Ishikawa (cell line): ENCODE results near the gene ADAMTS16.

Source experiments
- CEBPB ChIP-seq: IDR thresholded peaks from 2 replicates; pipeline ENCODE4 v1.6.1; 2012
- CREB1 ChIP-seq: IDR thresholded peaks from 2 replicates; pipeline ENCODE4 v1.6.1; 2012; ENCODE audit warnings: low read depth
- EP300 ChIP-seq: IDR thresholded peaks from 2 replicates; pipeline ENCODE4 v1.6.1; 2012; ENCODE audit warnings: borderline replicate concordance
- FOXM1 ChIP-seq: IDR thresholded peaks from 2 replicates; pipeline ENCODE4 v1.6.1; 2012; ENCODE audit warnings: low read depth, borderline replicate concordance
- NFIC ChIP-seq: IDR thresholded peaks from 2 replicates; pipeline ENCODE4 v1.6.1; 2012
- RAD21 ChIP-seq: IDR thresholded peaks from 2 replicates; pipeline ENCODE4 v1.6.1; 2012; ENCODE audit warnings: low read depth
- TAF1 ChIP-seq: IDR thresholded peaks from 2 replicates; pipeline ENCODE4 v1.6.1; 2012; ENCODE audit warnings: low read depth, mild to moderate bottlenecking
- TCF12 ChIP-seq: IDR thresholded peaks from 2 replicates; pipeline ENCODE4 v1.6.1; 2012; ENCODE audit warnings: low read depth
- TEAD4 ChIP-seq: IDR thresholded peaks from 2 replicates; pipeline ENCODE4 v1.6.1; 2012
- YY1 ChIP-seq: IDR thresholded peaks from 2 replicates; pipeline ENCODE4 v1.6.1; 2012; ENCODE audit warnings: low read depth
- TF ChIP-seq, protein P1 (sequence below): IDR thresholded peaks from 2 replicates; pipeline ENCODE4 v1.6.1; 2012
- TF ChIP-seq, protein P2 (sequence below): IDR thresholded peaks from 2 replicates; pipeline ENCODE4 v1.6.1; 2012; ENCODE audit warnings: low read depth, mild to moderate bottlenecking

DNA sequence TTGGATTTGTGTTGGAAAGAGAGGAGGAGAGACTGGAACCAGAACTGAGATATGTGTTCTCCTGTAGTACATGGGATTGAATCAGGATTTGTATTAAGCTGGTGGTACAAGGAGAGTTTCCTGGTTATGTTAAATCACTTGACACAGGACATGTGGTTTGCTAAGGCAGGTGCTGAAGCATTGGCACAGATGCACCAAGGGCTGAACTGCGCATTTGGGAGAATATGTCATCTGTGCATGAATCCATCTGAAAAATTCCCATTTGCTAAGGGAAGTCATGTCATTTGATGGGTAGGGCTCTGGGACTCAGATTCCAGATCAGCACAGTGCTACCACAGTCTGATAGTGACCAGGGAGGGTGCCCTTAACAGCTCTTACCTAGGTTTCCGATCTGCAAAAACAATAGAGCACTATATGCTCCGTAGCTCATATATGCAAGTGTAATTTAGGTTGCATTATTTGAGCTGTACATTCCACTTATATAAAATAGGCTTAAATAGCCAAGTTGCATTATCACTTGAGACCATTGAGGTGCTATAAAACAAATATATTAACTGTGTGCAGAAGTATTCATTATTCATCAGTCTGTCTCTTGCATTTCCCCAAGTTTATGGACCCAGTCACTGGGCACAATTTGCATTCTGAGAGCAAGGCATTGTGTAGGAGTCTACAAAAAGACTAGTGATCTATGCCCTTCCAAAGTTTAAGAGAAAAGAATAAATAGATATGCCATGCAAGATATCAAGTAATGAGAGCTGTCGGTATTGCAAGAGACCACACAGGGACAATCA lies 55.2 kb downstream of the ADAMTS16 start:
- TF ChIP-seq, protein P1, sequence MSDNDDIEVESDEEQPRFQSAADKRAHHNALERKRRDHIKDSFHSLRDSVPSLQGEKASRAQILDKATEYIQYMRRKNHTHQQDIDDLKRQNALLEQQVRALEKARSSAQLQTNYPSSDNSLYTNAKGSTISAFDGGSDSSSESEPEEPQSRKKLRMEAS, result no peak
- no peak for TF ChIP-seq EP300
- TF ChIP-seq CEBPB, result no peak
- no peak for TF ChIP-seq FOXM1
- TF ChIP-seq NFIC, result no peak
- TF ChIP-seq TAF1, result no peak
- no peak for TF ChIP-seq TCF12
- no peak for TF ChIP-seq YY1
- TF ChIP-seq CREB1, result no peak
- TF ChIP-seq, protein P2, sequence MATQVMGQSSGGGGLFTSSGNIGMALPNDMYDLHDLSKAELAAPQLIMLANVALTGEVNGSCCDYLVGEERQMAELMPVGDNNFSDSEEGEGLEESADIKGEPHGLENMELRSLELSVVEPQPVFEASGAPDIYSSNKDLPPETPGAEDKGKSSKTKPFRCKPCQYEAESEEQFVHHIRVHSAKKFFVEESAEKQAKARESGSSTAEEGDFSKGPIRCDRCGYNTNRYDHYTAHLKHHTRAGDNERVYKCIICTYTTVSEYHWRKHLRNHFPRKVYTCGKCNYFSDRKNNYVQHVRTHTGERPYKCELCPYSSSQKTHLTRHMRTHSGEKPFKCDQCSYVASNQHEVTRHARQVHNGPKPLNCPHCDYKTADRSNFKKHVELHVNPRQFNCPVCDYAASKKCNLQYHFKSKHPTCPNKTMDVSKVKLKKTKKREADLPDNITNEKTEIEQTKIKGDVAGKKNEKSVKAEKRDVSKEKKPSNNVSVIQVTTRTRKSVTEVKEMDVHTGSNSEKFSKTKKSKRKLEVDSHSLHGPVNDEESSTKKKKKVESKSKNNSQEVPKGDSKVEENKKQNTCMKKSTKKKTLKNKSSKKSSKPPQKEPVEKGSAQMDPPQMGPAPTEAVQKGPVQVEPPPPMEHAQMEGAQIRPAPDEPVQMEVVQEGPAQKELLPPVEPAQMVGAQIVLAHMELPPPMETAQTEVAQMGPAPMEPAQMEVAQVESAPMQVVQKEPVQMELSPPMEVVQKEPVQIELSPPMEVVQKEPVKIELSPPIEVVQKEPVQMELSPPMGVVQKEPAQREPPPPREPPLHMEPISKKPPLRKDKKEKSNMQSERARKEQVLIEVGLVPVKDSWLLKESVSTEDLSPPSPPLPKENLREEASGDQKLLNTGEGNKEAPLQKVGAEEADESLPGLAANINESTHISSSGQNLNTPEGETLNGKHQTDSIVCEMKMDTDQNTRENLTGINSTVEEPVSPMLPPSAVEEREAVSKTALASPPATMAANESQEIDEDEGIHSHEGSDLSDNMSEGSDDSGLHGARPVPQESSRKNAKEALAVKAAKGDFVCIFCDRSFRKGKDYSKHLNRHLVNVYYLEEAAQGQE, result no peak
- no peak for TF ChIP-seq TEAD4
- no peak for TF ChIP-seq RAD21
